Heart right ventricle (tissue), 16 donors: ENCODE results near the gene SVOP. TPM values are rescaled to one million over a fixed set of nuclear protein-coding genes. Genes with fewer than 3 reads are reported as not detected.

Experiments
- ATAC-seq, 8 donors: fragments of 200-7000 bp; cut with Tn5 transposase; one replicate each; pipeline ENCODE4 v1.9.1; 2020; ENCODE audit warnings: mild to moderate bottlenecking in 8 of 8, moderate library complexity in 8 of 8, moderate number of reproducible peaks in 1 of 8
- DNase-seq, 2 donors: peaks; one replicate each; pipeline ENCODE4 v3.0.0-alpha.2; 2020
- H3K27ac ChIP-seq, 10 donors: fragments of 200-600 bp; sonication (generic) in 2 of 10; one replicate each; pipeline versions ENCODE4 v1.5.0 to v1.8.0; 2020 to 2022; ENCODE audit warnings: mild to moderate bottlenecking in 3 of 10
- H3K27me3 ChIP-seq, 7 donors: fragments of 200-600 bp; one replicate each; pipeline ENCODE4 v1.8.0; 2021 to 2022; ENCODE audit warnings: mild to moderate bottlenecking in 2 of 7
- H3K36me3 ChIP-seq, 9 donors: fragments of 200-600 bp; sonication (generic) in 1 of 9; one replicate each; pipeline versions ENCODE4 v1.5.0 to v1.8.0; 2020 to 2022; ENCODE audit warnings: mild to moderate bottlenecking in 2 of 9
- H3K4me1 ChIP-seq, 9 donors: fragments of 200-600 bp; sonication (generic) in 1 of 9; one replicate each; pipeline versions ENCODE4 v1.5.0 to v1.8.0; 2020 to 2022; ENCODE audit warnings: mild to moderate bottlenecking in 4 of 9
- H3K4me3 ChIP-seq, 10 donors: fragments of 200-600 bp; sonication (generic) in 2 of 10; one replicate each; pipeline versions ENCODE4 v1.5.0 to v1.8.0; 2020 to 2022; ENCODE audit warnings: mild to moderate bottlenecking in 7 of 10, moderate library complexity in 2 of 10
- H3K9me3 ChIP-seq, 11 donors: fragments of 200-600 bp in 10 of 11; sonication (generic) in 2 of 11; one replicate each; pipeline versions ENCODE4 v1.5.0 to v1.8.0; 2013 to 2022; ENCODE audit warnings: mild to moderate bottlenecking in 2 of 11, control low read depth in 1 of 11, moderate library complexity in 1 of 11
- WGBS, 2 donors: extraction: QIAGEN DNeasy Blood & Tissue Kit; methylation state at CpG; one replicate each; pipeline ENCODE4 v1.1.7; 2013; ENCODE audit warnings: inconsistent platforms in 1 of 2; 5-methylcytosine and 5-hydroxymethylcytosine counted together
- intact Hi-C, 10 donors: fragments of 100-400 bp; cut with DNase I; formaldehyde crosslinking; loops; one replicate each; pipeline versions ENCODE4 v1.11.1 to v1.14.2; 2022
- polyA plus RNA-seq, 2 donors: library from polyadenylated mRNA; stranded (reverse); fragments of 200-250 nt; gene quantifications; one replicate each; pipeline ENCODE4 v1.2.3, GENCODE V29; 2013
- total RNA-seq, 10 donors: library from RNA; stranded (reverse); fragmentation: NEBNext Ultra II Directional in 3 of 10; extraction: Animal tissue kit (Norgen Biotek cat#: 25700) in 3 of 10; gene quantifications; one replicate each; pipeline versions ENCODE4 v1.2.1 to v1.2.4, GENCODE V29; 2021 to 2023
- TF ChIP-seq, protein P1 (sequence below), 9 donors: fragments of 200-600 bp; sonication (generic) in 2 of 9; IDR thresholded peaks; one replicate each; pipeline versions ENCODE4 v1.5.0 to v1.8.0; 2021 to 2022; ENCODE audit warnings: antibody characterized with exemption in 9 of 9, mild to moderate bottlenecking in 5 of 9, moderate library complexity in 1 of 9
- donor health status: Arrhythmogenic right ventricular cardiomyopathy.
- donor health status: ischemic (EF 13 %, LVEDD 7.1; RV severe dilation, severe dysfunction).
- donor health status: healthy with polysubstance abuse.
- donor health status: DM: no; HTN: yes; CAD: no.
- donor health status: DM: no; HTN: no; CAD: no.
- donor health status: ischemic (EF 25% LVEDD 6.9; RV normal size, moderate dysfunction).
- donor health status: ischemic (EF 25% LVEDD 5.7; RV mildly dilated, moderate dysfunction).
- donor health status: healthy.
- donor health status: DM: yes; HTN: yes; CAD: no.
- donor health status: Ischemic cardiomyopathy.
- donor health status: ischemic (EF 35%, LVEDD 5.7; RV mildly dilated, moderate dysfunction).
- donor health status: nonischemic (EF 11% LVEDD 7.7; RV severe dilation, severe dysfunction).
- donor health status: DM: yes; HTN: yes; CAD: no.
- donor health status: PGD.
- donor health status: ischemic (EF 29% LVEDD 5.4; RV normal size, mild dysfunction).
- donor health status: nonischemic (EF 23%, LVEDD 6.1; RV moderate dilation, normal function).

SVOP gene
- total and polyA plus RNA-seq, 12 donors: 0.17 to 2.8 (median 2.0) TPM

DNA sequence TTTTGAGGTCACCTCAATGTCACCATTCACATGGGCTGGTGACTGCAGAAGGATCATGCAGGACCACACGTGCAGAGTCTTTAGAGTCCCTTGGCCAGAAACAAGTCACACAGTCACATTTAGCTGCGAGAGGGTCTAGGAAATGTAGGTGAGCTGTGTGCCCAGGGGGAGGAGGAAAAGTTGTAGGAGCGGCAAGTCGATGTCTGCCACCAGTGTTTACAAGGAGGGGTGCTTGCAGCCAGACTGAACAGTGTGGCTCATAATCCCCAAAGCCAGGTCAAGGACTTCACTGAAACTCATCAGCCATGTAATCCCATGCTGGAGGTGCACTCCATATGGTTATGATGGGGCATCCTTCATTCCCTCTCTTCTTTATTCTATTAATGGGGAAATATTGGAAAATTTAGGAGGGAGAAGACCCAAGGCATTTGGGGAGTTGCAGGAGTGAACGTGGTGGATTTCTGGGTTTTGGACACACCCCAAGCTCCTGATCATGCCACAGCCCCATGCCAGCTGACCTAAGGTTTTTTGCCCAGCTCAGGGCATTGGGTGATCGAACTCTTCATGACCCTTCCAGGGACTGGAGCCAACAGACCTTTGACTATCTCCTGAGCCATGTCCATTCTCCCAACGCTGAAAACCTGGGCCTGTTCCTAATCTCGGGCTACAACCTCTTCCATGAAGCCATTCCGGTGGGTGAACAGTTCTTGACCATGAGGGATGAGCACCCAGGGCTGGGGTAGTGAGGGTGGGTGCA lies 133.8 kb downstream of the SVOP start:
- Histone ChIP-seq H3K4me1 (peaks cover 0 to 11% (median 0%) of the 10 kb centered on the region in 9 donors), H3K36me3 (no peaks in the 10 kb centered on the region), H3K9me3 (peaks cover 0 to 12% (median 3%) of the 10 kb centered on the region in 11 donors), H3K27me3 (no peaks in the 10 kb centered on the region), H3K4me3 (no peak overlapping the region), H3K27ac (no peak overlapping the region)
- TF ChIP-seq, protein P1, sequence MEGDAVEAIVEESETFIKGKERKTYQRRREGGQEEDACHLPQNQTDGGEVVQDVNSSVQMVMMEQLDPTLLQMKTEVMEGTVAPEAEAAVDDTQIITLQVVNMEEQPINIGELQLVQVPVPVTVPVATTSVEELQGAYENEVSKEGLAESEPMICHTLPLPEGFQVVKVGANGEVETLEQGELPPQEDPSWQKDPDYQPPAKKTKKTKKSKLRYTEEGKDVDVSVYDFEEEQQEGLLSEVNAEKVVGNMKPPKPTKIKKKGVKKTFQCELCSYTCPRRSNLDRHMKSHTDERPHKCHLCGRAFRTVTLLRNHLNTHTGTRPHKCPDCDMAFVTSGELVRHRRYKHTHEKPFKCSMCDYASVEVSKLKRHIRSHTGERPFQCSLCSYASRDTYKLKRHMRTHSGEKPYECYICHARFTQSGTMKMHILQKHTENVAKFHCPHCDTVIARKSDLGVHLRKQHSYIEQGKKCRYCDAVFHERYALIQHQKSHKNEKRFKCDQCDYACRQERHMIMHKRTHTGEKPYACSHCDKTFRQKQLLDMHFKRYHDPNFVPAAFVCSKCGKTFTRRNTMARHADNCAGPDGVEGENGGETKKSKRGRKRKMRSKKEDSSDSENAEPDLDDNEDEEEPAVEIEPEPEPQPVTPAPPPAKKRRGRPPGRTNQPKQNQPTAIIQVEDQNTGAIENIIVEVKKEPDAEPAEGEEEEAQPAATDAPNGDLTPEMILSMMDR (IDR thresholded peaks at IDR 0.05): no peak
- DNase-seq (no peak), ATAC-seq (no peak)
- intact Hi-C loops: loop anchor here in 2 of 10 donors (10.0 kb wide), 1 partner anchor 208 kb away; the partner anchor contains the start of genes ALKBH2 (in 2 of the 2) and UNG (in 2 of the 2)
- 72 to 79% methylated on average over 9 of the region's 9 CpGs for WGBS, 2 donors

GRCh38 chr12:108884116-108885012 lies 136.5 kb downstream of the SVOP start:
- Histone ChIP-seq H3K4me3 (no peak overlapping the region), H3K36me3 (no peaks in the 10 kb centered on the region), H3K4me1 (peaks cover 0 to 11% (median 0%) of the 10 kb centered on the region in 9 donors), H3K27me3 (no peaks in the 10 kb centered on the region), H3K27ac (no peak overlapping the region), H3K9me3 (no peaks in the 10 kb centered on the region)
- TF ChIP-seq, protein P1 (IDR thresholded peaks at IDR 0.05): peak; percentile 11 to 68 (median 54)
- DNase-seq (peak; percentile 36 to 38), ATAC-seq (peak in 7 of 8 donors; percentile 44 to 61 (median 51))
- 58 to 60% methylated on average over 16 of the region's 16 CpGs for WGBS, 2 donors
- intact Hi-C loops: loop anchor here in 2 of 10 donors (10.0 kb wide), 1 partner anchor 210 kb away; the partner anchor contains the start of genes ALKBH2 (in 2 of the 2) and UNG (in 2 of the 2)

- no peak overlapping the region for H3K4me3 ChIP-seq
- intact Hi-C loops: loop anchor here in 2 of 10 donors (10.0 kb wide), 1 partner anchor 213 kb away; the partner anchor contains the start of genes ALKBH2 (in 2 of the 2) and UNG (in 2 of the 2)
- H3K27me3 ChIP-seq: no peaks in the 10 kb centered on the region
- H3K4me1 ChIP-seq: peaks cover 0 to 11% (median 0%) of the 10 kb centered on the region in 9 donors
- DNase-seq: no peak
- no peaks in the 10 kb centered on the region for H3K9me3 ChIP-seq
- ATAC-seq: no peak
- TF ChIP-seq, protein P1 (IDR thresholded peaks at IDR 0.05): no peak
- H3K36me3 ChIP-seq: no peaks in the 10 kb centered on the region
- no peak overlapping the region for H3K27ac ChIP-seq
- 89 to 92% methylated on average over 3 of the region's 3 CpGs for WGBS, 2 donors
Measured at GRCh38 chr12:108881953-108882352, 138.9 kb downstream of the SVOP start.
